UCSD-AML1 (cell line): ENCODE data around the gene WSCD2.

Experiments
- DNase-seq: peaks from one replicate; lab custom pipeline; 2025; ENCODE audit not compliant: unreplicated experiment; lab: John Stamatoyannopoulos, UW

Gene WSCD2

GRCh38 chr12:108126212-108126611 lies 2.9 kb upstream of the WSCD2 start:
- DNase-seq: no peak

- DNase-seq: no peak
Measured at GRCh38 chr12:108126990-108127501, 2.0 kb upstream of the WSCD2 start.

GRCh38 chr12:108127654-108128053 lies 1.4 kb upstream of the WSCD2 start:
- DNase-seq: no peak

DNA sequence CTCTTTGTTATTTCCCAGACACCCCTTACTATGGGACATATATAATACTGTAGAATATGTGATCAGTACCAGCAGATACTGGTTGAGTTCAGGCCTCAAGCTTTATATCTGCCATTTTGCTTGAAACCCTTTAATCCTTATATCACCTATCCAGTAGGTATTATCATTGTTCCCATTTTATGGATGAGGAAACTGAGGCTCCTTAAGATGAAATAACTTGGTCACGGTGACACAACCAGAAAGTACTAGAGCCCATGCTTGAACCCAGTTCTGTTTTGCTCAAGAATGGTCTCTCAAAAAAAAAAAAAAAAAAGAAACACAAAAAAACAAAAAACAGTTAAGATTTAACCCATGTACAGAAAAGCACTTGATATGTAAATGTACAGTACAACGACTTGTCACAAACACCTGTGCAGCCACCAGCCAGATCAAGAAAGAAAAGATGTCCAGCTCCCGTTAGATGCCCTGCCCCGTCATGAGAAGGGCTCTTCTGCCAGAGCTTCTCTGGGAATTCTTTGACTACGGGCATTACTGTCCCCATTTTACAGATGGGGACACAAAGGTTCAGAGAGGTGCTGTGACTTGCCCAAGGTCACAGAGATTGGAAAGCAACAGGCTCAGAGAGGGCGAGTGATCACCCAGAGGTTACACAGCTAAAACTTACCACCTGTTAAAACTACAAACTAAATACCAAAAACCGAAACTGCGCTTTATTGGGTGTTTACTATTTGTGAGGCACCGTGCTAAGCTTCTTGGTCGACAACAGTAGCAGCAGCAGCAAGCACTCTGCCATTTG lies 669 bp upstream of the WSCD2 start:
- DNase-seq: no peak

GRCh38 chr12:108131035-108131434 lies 1.9 kb downstream of the WSCD2 start:
- no peak for DNase-seq

DNA sequence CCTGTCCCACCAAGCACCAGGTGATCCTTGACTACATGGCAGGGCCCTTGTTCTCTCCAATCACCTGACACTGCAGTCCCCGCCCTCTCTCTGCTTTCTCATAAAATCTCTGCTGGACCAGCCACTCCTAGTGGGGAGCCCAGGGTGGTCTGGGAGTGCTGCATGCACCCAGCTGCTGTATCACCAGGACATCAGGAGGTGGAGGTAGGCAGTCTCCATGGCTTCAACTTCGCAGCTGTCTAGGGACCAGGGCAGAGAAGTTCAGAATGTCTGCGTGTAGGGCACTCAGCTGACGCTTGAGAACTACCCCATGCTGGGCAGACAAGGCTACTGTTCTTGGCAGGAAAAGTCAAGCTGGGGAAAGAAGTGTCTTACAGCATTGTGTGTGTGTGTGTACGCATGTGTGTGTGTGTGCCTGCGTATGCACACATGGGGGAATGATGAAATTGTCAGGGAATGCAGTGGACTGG lies 2.6 kb downstream of the WSCD2 start:
- DNase-seq: no peak

- DNase-seq: no peak
Measured at GRCh38 chr12:108133482-108133881, 4.4 kb downstream of the WSCD2 start.

DNA sequence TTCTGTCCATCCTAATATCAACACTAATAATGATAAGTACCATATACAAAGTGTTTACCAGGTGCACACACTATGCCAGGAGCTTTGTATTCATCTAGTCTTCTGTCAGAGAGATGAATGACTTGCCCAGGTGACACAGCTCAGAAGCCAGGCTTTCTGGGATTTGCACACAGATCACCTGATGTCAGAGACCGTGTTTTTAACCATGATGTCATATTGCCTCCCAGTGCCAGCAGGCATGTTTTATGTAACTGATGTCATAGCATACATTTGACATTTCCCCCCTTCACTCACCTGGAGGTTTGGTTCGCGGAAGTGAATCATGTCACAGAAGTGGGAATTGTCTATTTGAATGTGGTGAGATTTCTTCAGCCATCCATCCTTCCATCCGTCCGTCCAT lies 5.7 kb downstream of the WSCD2 start:
- DNase-seq: no peak

GRCh38 chr12:108135627-108136026 lies 6.5 kb downstream of the WSCD2 start:
- DNase-seq: no peak

- no peak for DNase-seq
Measured at GRCh38 chr12:108136697-108137096, 7.6 kb downstream of the WSCD2 start.

DNA sequence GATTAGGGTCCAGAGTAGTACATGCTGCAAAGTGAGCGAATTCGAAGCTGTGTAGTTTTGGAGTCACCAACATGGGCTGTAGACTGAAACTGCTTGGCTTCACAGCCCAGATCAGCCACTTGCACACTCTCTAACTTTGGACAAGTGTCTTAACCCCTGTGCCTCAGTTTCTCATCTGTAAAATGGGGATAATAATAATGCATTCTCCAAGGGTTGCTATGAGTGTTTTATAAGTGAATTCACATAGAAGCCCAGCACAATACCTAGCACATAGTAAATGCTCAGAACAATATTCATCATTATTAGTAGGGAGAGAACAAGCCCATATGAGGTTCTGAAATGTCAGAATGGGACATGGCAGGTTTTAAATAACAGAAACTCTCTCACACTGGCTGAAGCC lies 10.4 kb downstream of the WSCD2 start:
- no peak for DNase-seq

- DNase-seq: no peak
Measured at GRCh38 chr12:108140501-108140900, 11.4 kb downstream of the WSCD2 start.

DNA sequence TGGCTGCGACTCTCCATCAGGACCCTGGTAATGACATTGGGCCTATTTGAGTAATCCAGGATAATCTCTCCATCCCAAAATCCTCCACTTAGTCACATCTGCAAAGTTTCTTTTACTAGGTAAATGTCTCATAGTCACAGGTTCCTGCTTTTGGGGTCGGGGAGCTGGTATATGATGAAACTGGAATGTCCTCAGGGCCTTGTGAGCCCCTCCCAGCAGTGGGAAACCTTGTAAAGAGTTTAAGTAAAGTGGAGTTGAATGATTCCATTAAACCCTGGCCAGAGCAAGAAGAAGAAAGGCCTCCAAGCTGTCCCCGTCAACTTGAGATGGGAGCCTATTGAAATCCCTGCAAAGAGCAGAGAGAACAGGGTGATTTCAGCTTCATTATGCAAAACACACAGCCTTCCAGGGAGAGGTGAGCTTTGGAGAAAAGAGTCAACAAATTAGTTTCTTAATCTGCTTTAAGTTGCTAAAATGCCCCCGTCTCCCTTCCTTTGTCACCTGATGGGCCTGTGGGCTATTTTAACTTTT lies 12.6 kb downstream of the WSCD2 start:
- DNase-seq: no peak

DNA sequence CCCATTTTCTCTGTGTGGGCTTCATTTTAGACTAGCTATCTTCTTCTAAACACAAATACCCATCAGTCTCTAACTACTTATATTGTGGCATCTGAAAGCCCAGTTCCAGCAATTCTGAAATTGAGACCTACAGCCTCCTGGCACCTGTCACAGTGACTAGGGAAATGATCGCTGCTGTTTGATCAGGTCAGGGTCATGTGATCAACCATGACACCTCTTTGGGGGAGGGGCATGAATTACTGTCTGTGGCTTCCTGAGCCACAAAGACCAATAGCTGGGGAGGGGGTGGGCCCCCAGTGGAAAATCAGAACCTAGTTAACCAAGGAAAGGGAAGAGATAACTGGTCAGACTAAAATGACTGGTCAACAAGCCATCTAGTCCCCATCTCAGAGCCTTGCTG lies 14.1 kb downstream of the WSCD2 start:
- DNase-seq: no peak

DNA sequence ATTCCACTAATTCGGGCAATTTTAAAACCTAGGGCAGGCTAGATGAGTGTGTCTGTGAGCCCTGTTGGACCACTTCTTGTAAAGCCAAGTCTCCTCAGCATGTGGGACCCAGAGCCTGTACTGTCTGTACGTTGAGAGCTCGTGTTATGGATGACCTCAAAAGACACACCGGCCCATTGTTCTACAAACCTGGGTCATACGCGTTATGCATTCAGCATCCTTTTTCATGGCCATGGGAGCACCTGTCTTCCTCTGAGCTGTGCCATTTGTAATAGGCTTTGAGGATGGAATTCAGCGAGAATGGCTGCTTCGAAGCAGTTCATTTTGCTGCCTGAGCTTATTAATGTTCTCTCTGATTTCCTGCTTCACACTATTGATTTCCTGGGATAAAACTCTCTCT lies 15.0 kb downstream of the WSCD2 start:
- DNase-seq: no peak

DNA sequence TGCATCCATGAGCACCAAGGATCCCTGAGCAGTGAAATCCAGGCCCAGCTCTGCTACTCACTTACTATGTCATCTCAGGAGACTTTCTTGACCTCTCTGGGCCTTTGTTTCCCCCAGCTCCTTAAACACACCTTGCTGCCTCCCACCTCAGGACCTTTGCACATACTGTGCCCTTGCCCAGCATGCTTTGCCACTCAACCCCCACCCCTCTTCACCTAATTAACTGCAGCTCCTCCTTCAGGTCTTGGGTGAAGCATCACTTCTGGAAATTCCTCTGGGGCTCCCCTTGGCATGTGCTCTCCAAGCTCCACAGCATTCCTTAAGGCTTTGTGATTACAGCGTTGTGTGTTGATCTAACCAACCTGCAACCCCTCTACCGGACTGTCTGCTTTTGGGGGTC lies 15.9 kb downstream of the WSCD2 start:
- no peak for DNase-seq

- no peak for DNase-seq
Measured at GRCh38 chr12:108146035-108146893, 17.2 kb downstream of the WSCD2 start.

- no peak for DNase-seq
Measured at GRCh38 chr12:108147279-108147678, 18.2 kb downstream of the WSCD2 start.

- DNase-seq: no peak
Measured at GRCh38 chr12:108148521-108149074, 19.5 kb downstream of the WSCD2 start.

DNA sequence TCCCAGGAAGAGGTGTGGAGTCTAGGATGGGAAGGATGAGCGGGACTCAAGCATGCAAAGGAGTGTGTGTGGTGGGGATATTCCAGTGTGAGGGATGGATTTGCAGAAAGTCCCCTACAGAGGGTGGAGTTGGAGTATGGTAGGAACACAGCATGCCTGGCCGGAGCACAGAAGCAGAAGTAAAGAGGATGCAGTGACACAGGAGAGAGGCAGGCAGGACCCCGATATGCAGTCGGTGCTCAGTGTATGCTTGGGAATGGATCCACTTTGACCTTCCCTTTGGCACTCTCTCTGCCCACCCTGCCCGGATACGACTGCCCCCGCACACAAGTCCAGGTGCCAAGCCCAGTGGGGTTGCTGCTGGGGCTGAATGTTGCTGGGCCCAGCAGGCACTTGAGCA lies 21.3 kb downstream of the WSCD2 start:
- no peak for DNase-seq

- no peak for DNase-seq
Measured at GRCh38 chr12:108151533-108152169, 22.6 kb downstream of the WSCD2 start.
